Ishikawa (cell line): ENCODE data around the gene EXOSC9.

Experiments used
- CEBPB ChIP-seq: IDR thresholded peaks from 2 replicates; pipeline ENCODE4 v1.6.1; 2012
- CREB1 ChIP-seq: IDR thresholded peaks from 2 replicates; pipeline ENCODE4 v1.6.1; 2012; ENCODE audit warnings: low read depth
- EGR1 ChIP-seq: IDR thresholded peaks from 2 replicates; pipeline ENCODE4 v1.6.1; 2012
- EP300 ChIP-seq: IDR thresholded peaks from 2 replicates; pipeline ENCODE4 v1.6.1; 2012; ENCODE audit warnings: borderline replicate concordance
- FOXM1 ChIP-seq: IDR thresholded peaks from 2 replicates; pipeline ENCODE4 v1.6.1; 2012; ENCODE audit warnings: low read depth, borderline replicate concordance
- NFIC ChIP-seq: IDR thresholded peaks from 2 replicates; pipeline ENCODE4 v1.6.1; 2012
- RAD21 ChIP-seq: IDR thresholded peaks from 2 replicates; pipeline ENCODE4 v1.6.1; 2012; ENCODE audit warnings: low read depth
- TAF1 ChIP-seq: IDR thresholded peaks from 2 replicates; pipeline ENCODE4 v1.6.1; 2012; ENCODE audit warnings: low read depth, mild to moderate bottlenecking
- TCF12 ChIP-seq: IDR thresholded peaks from 2 replicates; pipeline ENCODE4 v1.6.1; 2012; ENCODE audit warnings: low read depth
- TEAD4 ChIP-seq: IDR thresholded peaks from 2 replicates; pipeline ENCODE4 v1.6.1; 2012
- YY1 ChIP-seq: IDR thresholded peaks from 2 replicates; pipeline ENCODE4 v1.6.1; 2012; ENCODE audit warnings: low read depth
- ZBTB7A ChIP-seq: IDR thresholded peaks from 2 replicates; pipeline ENCODE4 v1.6.1; 2012; ENCODE audit warnings: low read depth
- TF ChIP-seq, protein P1 (sequence below): IDR thresholded peaks from 2 replicates; pipeline ENCODE4 v1.6.1; 2012
- TF ChIP-seq, protein P2 (sequence below): IDR thresholded peaks from 2 replicates; pipeline ENCODE4 v1.6.1; 2012; ENCODE audit warnings: low read depth, mild to moderate bottlenecking
- TF ChIP-seq, protein P3 (sequence below): IDR thresholded peaks from 2 replicates; pipeline ENCODE4 v1.6.1; 2012

EXOSC9 gene

DNA sequence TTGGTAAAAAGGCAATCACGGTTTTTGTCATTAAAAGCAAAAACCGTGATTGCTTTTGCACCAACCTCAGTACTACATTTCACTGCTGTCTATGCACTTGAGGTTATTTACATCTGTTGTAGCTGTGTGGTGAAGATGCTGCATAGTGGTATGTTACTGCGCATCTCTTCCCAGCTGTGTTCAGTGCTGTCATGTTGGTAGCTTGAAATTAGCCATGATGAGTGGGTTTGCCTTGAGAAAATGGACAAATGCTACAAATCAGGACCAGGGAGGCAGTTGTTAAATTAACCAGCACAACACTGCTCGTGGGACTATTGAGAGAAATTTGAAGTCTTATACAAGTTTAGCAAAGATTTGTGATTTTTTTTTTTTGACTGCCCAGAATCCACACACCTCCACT, 34.0 kb upstream of the EXOSC9 start:
- TF ChIP-seq, protein P1, sequence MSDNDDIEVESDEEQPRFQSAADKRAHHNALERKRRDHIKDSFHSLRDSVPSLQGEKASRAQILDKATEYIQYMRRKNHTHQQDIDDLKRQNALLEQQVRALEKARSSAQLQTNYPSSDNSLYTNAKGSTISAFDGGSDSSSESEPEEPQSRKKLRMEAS, result no peak
- TF ChIP-seq NFIC (no peak), TAF1 (no peak), YY1 (no peak), TCF12 (no peak), ZBTB7A (no peak), EGR1 (no peak), RAD21 (no peak), FOXM1 (no peak)

DNA sequence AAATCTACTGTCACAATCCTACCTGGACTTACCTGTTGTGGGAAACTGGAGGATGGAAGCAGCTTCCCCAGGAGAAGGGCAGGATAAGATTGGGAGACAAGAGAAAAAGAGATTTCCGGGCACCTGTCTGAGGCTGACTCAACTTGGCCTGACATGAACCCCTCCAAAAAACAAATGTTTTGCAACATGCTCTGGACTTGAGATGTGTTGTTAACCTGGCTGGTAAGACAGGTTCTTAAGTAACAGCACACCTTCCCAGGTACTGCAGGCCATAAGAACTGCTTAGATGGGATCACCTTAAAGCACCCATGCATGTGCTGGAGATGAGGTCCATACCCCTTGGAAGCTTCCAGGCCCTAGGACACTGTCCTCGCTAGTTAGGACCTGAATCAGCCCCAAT, 31.8 kb upstream of the EXOSC9 start:
- TF ChIP-seq EP300, result no peak
- TF ChIP-seq TEAD4, result no peak
- TF ChIP-seq FOXM1, result no peak
- TF ChIP-seq YY1, result no peak

DNA sequence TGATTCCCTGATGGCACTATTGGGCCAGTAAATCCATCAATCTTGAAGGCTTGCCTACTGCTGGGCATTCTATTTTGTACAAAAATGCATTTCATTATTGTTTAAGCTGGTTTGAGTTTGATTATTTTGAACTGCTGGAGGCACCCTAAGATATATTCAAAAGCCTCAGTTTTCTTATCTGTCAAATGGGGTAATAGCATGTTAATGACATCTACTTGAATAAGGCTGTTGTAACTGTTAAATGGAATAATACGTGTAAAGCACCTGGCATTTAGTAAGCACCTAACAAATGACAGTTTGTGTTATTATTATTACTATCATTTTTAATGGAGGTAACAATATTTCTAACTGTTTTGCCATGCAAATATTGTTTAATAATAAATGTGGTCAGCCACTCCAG, 29.3 kb upstream of the EXOSC9 start:
- TF ChIP-seq EGR1 (no peak), TEAD4 (no peak), NFIC (no peak), TAF1 (no peak), FOXM1 (no peak), CEBPB (no peak)

DNA sequence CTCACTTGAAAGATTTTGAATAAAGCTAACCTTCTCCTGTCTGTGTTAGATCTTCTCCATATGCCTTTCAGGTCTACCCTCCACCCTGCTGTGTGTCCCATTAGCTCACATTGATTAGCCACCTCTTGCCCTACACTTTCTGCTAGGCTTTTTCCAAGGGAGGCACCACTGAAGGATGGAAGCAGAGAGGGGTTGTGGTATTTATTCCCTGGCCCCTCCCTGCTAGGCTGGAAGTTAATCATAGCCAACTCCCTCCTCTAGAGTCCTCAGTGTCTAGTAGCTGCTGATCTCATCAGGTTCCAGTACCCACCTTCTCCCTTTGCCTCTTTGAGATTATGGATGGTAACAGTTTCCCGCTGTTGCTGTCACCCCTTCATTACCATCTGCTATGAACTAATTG, 27.2 kb upstream of the EXOSC9 start:
- TF ChIP-seq CEBPB (no peak), EP300 (no peak), TAF1 (no peak), TCF12 (no peak), CREB1 (no peak), NFIC (no peak), FOXM1 (no peak)
- TF ChIP-seq, protein P2, sequence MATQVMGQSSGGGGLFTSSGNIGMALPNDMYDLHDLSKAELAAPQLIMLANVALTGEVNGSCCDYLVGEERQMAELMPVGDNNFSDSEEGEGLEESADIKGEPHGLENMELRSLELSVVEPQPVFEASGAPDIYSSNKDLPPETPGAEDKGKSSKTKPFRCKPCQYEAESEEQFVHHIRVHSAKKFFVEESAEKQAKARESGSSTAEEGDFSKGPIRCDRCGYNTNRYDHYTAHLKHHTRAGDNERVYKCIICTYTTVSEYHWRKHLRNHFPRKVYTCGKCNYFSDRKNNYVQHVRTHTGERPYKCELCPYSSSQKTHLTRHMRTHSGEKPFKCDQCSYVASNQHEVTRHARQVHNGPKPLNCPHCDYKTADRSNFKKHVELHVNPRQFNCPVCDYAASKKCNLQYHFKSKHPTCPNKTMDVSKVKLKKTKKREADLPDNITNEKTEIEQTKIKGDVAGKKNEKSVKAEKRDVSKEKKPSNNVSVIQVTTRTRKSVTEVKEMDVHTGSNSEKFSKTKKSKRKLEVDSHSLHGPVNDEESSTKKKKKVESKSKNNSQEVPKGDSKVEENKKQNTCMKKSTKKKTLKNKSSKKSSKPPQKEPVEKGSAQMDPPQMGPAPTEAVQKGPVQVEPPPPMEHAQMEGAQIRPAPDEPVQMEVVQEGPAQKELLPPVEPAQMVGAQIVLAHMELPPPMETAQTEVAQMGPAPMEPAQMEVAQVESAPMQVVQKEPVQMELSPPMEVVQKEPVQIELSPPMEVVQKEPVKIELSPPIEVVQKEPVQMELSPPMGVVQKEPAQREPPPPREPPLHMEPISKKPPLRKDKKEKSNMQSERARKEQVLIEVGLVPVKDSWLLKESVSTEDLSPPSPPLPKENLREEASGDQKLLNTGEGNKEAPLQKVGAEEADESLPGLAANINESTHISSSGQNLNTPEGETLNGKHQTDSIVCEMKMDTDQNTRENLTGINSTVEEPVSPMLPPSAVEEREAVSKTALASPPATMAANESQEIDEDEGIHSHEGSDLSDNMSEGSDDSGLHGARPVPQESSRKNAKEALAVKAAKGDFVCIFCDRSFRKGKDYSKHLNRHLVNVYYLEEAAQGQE, result no peak
- TF ChIP-seq, protein P1, result no peak

DNA sequence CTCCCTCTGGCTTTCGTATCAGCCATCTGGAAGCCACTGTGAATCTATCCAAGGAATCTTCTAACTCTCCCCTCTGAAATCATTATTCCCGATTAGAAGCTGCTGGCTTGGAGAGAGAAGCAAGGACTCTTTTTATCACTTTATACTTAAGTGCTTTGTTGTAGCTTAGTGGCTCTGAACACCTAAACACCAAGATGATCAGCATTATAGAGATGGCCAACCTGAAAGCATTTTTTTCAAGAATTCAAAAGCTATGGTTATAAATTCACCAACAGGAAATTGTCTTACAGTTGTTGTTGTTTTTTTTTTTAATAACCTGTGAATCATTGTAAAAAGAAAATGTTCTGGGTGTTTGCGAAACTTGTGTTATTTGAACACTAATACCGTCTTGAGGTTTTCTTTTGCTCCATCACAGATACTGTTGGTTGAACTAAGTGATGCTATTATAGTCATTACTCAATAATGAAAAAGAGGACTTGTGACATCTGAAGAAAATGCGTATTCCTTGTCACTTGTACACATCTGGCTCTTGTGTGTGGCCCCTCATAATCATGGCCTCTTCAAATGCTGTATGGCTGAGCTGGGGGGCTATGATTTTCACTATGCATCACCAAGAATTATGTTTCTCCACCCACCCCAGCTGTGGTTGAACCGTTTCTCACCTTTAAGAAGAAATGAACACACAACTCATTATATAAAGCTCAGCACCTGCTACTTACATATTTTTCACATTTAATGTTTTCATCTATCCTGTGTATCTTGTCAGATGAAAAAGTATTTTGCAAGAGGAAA, 24.3 kb upstream of the EXOSC9 start:
- no peak for TF ChIP-seq ZBTB7A
- TF ChIP-seq TCF12, result no peak
- TF ChIP-seq, protein P1, result no peak
- no peak for TF ChIP-seq TAF1
- TF ChIP-seq CEBPB, result no peak
- no peak for TF ChIP-seq EGR1
- TF ChIP-seq, protein P3, sequence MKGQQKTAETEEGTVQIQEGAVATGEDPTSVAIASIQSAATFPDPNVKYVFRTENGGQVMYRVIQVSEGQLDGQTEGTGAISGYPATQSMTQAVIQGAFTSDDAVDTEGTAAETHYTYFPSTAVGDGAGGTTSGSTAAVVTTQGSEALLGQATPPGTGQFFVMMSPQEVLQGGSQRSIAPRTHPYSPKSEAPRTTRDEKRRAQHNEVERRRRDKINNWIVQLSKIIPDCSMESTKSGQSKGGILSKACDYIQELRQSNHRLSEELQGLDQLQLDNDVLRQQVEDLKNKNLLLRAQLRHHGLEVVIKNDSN, result no peak
- no peak for TF ChIP-seq TEAD4
- TF ChIP-seq RAD21, result no peak
- TF ChIP-seq EP300, result no peak
- no peak for TF ChIP-seq NFIC
- TF ChIP-seq CREB1, result no peak

DNA sequence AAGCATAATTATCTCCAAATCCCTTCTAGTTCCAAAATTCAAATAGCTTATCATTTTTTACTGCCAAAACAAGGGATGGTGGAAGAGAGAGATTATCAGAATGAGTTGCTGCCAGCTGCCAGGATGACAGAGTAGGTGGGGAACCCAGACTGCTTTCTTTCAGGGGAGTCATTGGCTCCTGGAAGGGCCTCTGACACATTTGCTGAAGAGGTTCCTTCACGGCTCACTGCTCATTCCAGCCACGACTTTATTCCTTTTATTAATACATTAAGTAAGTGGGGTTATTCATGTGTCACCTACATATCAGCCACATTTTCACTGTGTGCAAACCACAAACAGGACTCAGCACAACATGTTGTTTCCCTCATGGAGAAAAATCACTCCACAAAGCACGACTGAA, 23.5 kb upstream of the EXOSC9 start:
- TF ChIP-seq YY1 (no peak), CREB1 (no peak)

DNA sequence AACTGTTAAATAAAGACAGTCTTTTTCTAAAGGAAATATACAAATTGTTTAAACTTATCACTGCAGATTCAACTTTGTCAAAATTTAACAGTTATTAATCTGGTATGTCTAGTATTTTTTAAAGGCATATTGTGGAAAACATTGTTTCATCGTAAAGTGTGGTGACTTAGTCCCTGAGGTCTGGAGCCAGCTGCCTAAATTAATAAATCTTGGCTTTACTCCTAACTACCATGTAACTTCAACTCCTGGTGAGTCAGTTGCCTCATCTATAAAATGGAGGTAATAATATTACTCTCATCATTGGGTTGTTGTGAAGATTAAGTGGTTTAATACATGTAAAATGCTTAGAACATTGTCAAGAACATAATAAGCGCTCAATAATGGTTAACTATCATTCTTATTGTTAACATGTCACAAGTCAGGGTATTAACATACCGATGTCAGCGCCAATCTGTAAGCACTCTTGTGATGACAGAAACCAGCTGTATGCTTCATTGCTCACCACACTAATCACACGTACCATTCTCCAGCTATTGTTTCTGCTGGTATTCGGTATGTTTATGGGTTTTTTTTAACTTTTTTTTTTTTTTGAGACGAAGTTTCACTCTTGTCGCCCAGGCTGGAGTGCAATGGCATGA, 22.0 kb upstream of the EXOSC9 start:
- TF ChIP-seq TEAD4 (peak; percentile 76), NFIC (peak; percentile 35; the same call in 1 of the 2 replicates), FOXM1 (no peak), CREB1 (no peak), ZBTB7A (no peak), RAD21 (no peak), EP300 (peak; percentile 34; the same call in 1 of the 2 replicates), CEBPB (no peak), TCF12 (peak; percentile 43), EGR1 (no peak)
- TF ChIP-seq, protein P2, result no peak
- TF ChIP-seq, protein P1, result no peak
